H1 (cell line): ENCODE results near the gene C5AR2. TPM values are rescaled to one million over a fixed set of nuclear protein-coding genes. Genes with fewer than 3 reads are reported as not detected.

Source experiments
- TAF1 ChIP-seq: IDR thresholded peaks from 2 replicates; pipeline ENCODE4 v1.6.1; 2011; ENCODE audit warnings: mild to moderate bottlenecking, low read depth, low read length
- polyA plus RNA-seq, 7 experiments: library from polyadenylated mRNA; depleted of rRNA in 3 of 7; stranded (reverse) in 5 of 7; unstranded in 2 of 7; fragments of >200 nt in 5 of 7; fragments of 200-250 nt in 2 of 7; gene quantifications; 1 replicate in 5 of 7; 2 replicates in 1 of 7; 4 replicates in 1 of 7; pipeline versions ENCODE4 v1.2.1 to v1.2.3, GENCODE V29; 2011 to 2013; ENCODE audit warnings: missing spikeins in 2 of 7, mixed read lengths in 2 of 7
- total RNA-seq: library from RNA; stranded (reverse); fragmentation: NEBNext Ultra II Directional; extraction: Animal tissue kit (Norgen Biotek cat#: 25700); gene quantifications from 2 replicates; pipeline ENCODE4 v1.2.1, GENCODE V29; 2021
- TF ChIP-seq, protein P1 (sequence below), 3 experiments: IDR thresholded peaks; 1 replicate in 2 of 3; 2 replicates in 1 of 3; pipeline versions ENCODE4 v1.5.1 to v1.6.1; 2011; ENCODE audit warnings: low read length in 3 of 3, mild to moderate bottlenecking in 3 of 3, inconsistent platforms in 2 of 3, low read depth in 1 of 3, moderate library complexity in 1 of 3; ENCODE audit not compliant: insufficient read depth in 1 of 3; ENCODE audit errors: control extremely low read depth in 1 of 3

The C5AR2 gene
- total and polyA plus RNA-seq, 2 of the 8 experiments (the other 6 are each of a cell fraction or from before 2014, with no cell fraction given) = 0.08 to 0.15 TPM

DNA sequence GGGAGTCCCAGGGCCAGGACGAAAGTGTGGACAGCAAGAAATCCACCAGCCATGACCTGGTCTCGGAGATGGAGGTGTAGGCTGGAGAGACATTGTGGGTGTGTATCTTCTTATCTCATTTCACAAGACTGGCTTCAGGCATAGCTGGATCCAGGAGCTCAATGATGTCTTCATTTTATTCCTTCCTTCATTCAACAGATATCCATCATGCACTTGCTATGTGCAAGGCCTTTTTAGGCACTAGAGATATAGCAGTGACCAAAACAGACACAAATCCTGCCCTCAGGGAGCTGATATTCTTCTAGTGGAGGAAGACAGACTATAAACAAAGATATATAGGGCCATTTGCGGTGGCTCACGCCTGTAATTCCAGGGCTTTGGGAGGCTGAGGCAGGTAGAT lies 9.8 kb downstream of the C5AR2 start (continued):
- TF ChIP-seq, protein P1, sequence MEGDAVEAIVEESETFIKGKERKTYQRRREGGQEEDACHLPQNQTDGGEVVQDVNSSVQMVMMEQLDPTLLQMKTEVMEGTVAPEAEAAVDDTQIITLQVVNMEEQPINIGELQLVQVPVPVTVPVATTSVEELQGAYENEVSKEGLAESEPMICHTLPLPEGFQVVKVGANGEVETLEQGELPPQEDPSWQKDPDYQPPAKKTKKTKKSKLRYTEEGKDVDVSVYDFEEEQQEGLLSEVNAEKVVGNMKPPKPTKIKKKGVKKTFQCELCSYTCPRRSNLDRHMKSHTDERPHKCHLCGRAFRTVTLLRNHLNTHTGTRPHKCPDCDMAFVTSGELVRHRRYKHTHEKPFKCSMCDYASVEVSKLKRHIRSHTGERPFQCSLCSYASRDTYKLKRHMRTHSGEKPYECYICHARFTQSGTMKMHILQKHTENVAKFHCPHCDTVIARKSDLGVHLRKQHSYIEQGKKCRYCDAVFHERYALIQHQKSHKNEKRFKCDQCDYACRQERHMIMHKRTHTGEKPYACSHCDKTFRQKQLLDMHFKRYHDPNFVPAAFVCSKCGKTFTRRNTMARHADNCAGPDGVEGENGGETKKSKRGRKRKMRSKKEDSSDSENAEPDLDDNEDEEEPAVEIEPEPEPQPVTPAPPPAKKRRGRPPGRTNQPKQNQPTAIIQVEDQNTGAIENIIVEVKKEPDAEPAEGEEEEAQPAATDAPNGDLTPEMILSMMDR (IDR thresholded peaks at IDR 0.05; ENCODE audit: control extremely low read depth in 1 of 3, insufficient read depth in 1 of 3, low read depth in 1 of 3, low read length in 3 of 3) = no peak
- TF ChIP-seq TAF1 = no peak
